GM12801 (cell line): ENCODE results near the gene MTHFD2.

Experiments used
- CTCF ChIP-seq: IDR thresholded peaks from one replicate; pipeline ENCODE4 v1.5.1; 2011; ENCODE audit warnings: control low read depth; ENCODE audit not compliant: insufficient read length; ENCODE audit errors: extremely low read depth

MTHFD2 gene

GRCh38 chr2:74260495-74260894 lies 62.1 kb downstream of the MTHFD2 start:
- no peak for TF ChIP-seq CTCF

- no peak for TF ChIP-seq CTCF
Measured at GRCh38 chr2:74261204-74261864, 62.9 kb downstream of the MTHFD2 start.

GRCh38 chr2:74262681-74263080 lies 64.3 kb downstream of the MTHFD2 start:
- no peak for TF ChIP-seq CTCF

GRCh38 chr2:74264281-74264680 lies 65.9 kb downstream of the MTHFD2 start:
- TF ChIP-seq CTCF = no peak

- TF ChIP-seq CTCF = no peak
Measured at GRCh38 chr2:74267068-74267467, 68.7 kb downstream of the MTHFD2 start.
